Activated B cell treated with CpG ODN at 0.5 μM for 24 hours (primary cell): Measurements from ENCODE around the gene MAJIN. TPM values are rescaled to one million over a fixed set of nuclear protein-coding genes. Genes with fewer than 3 reads are reported as not detected.
"Not testable (repeated sequence)": the region's sequence is repeated elsewhere in the genome, so short reads cannot be mapped to it uniquely, and the experiment has no call there.

Experiments used
- ATAC-seq: fragments of 200-7000 bp; cut with Tn5 transposase; one replicate; pipeline ENCODE4 v1.10.0; 2021; ENCODE audit warnings: low read depth, mild to moderate bottlenecking, moderate library complexity
- CTCF ChIA-PET: fragments of 350-600 bp; sonication (Branson Sonifier 250); formaldehyde crosslinking; loops from one replicate; lab custom pipeline; 2021; ENCODE audit warnings: antibody characterized with exemption; lab: Charles Lee
- POLR2A ChIA-PET: fragments of 350-600 bp; sonication (Branson Sonifier 250); formaldehyde crosslinking; loops from one replicate; lab custom pipeline; 2021; ENCODE audit warnings: antibody characterized with exemption; lab: Charles Lee
- DNase-seq: peaks from one replicate; pipeline ENCODE4 v3.0.0; 2022
- H3K27ac Mint-ChIP-seq: one replicate; pipeline ENCODE4 v1.8.0; 2020; ENCODE audit warnings: mixed read lengths
- H3K27me3 Mint-ChIP-seq: one replicate; pipeline ENCODE4 v1.8.0; 2021; ENCODE audit warnings: mixed read lengths
- H3K36me3 Mint-ChIP-seq: one replicate; pipeline ENCODE4 v1.8.0; 2021; ENCODE audit warnings: low read depth, mixed read lengths
- H3K4me1 Mint-ChIP-seq: one replicate; pipeline ENCODE4 v1.8.0; 2021; ENCODE audit warnings: mixed read lengths
- H3K4me3 Mint-ChIP-seq: one replicate; pipeline ENCODE4 v1.8.0; 2020; ENCODE audit warnings: mild to moderate bottlenecking, mixed read lengths
- H3K9me3 Mint-ChIP-seq: one replicate; pipeline ENCODE4 v1.8.0; 2020; ENCODE audit warnings: mixed read lengths
- intact Hi-C: fragments of 100-400 bp; cut with micrococcal nuclease; formaldehyde crosslinking; loops from one replicate; pipeline ENCODE4 v1.15.1; 2024
- total RNA-seq: library from RNA; stranded (reverse); gene quantifications from 2 replicates; pipeline ENCODE4 v1.2.3, GENCODE V29; 2022
- TF ChIP-seq, protein P1 (sequence below): fragments of 200-600 bp; IDR thresholded peaks from one replicate; pipeline ENCODE4 v1.8.0; 2022; ENCODE audit warnings: antibody characterized with exemption, mild to moderate bottlenecking

Gene MAJIN
- total RNA-seq, 1 donor from 2014 or later = 0.20 TPM

DNA sequence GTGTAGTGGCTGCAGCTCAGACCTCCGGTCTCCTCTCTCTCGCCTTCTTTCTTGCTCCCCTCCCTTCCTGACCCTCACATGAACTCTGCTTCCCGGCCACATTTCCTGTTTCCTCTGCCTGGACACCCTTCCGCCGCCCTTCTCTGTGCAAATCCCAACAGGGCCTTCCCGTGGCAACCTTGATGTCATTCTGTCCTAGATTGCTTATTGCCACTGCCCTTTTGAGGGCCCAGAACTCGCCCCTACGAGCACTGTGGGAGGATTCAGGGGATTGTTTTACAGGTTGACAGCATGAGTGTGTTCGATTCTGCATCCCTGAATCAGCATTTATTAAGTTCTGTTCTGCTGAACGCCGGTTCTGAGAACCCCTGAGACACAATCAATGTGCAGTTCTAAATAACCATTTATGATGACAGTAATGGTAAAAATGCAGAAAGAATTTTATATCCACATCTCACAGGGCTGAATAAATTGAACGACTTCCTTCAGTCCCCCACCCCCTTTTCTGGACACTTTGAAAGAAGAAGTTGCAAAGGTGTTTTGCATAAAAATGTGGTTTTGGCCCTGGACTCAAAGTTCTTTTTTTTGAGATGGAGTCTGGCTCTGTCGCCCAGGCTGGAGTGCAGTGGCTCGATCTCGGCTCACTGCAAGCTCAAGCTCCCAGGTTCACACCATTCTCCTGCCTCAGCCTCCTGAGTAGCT, 18.5 kb upstream of the MAJIN start:
- H3K36me3 Mint-ChIP-seq = no peaks in the 10 kb centered on the region
- POLR2A ChIA-PET = no interaction called here
- no peaks in the 10 kb centered on the region for H3K27me3 Mint-ChIP-seq
- ATAC-seq (peak; percentile 73), DNase-seq (no peak)
- intact Hi-C loops = no loop called here
- peak overlapping the region; percentile 63 for H3K27ac Mint-ChIP-seq
- TF ChIP-seq, protein P1, sequence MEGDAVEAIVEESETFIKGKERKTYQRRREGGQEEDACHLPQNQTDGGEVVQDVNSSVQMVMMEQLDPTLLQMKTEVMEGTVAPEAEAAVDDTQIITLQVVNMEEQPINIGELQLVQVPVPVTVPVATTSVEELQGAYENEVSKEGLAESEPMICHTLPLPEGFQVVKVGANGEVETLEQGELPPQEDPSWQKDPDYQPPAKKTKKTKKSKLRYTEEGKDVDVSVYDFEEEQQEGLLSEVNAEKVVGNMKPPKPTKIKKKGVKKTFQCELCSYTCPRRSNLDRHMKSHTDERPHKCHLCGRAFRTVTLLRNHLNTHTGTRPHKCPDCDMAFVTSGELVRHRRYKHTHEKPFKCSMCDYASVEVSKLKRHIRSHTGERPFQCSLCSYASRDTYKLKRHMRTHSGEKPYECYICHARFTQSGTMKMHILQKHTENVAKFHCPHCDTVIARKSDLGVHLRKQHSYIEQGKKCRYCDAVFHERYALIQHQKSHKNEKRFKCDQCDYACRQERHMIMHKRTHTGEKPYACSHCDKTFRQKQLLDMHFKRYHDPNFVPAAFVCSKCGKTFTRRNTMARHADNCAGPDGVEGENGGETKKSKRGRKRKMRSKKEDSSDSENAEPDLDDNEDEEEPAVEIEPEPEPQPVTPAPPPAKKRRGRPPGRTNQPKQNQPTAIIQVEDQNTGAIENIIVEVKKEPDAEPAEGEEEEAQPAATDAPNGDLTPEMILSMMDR = no peak
- H3K4me1 Mint-ChIP-seq = peaks cover 52% of the 10 kb centered on the region
- peak overlapping the region; percentile 48 for H3K4me3 Mint-ChIP-seq
- no peaks in the 10 kb centered on the region for H3K9me3 Mint-ChIP-seq
- CTCF ChIA-PET = no interaction called here

DNA sequence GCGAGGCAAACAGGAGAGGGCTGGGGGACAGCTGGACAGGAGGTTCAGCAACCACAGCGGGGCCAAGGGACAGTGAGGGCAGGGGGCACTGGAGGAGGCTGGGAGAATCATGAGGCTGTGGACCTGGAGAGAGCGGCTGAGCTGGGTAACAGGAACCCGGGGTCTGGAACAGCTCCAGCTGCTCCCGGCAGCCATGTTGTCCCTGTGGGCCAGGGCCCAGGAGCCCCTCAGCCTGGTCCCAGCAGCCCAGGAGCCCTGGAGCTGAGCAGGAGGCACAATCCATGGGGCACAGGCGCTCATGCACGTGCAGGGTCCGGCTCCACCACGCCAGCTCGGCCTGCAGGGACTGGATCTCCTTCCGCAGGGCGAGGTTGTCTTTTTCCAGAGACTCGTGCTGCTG, 17.5 kb upstream of the MAJIN start:
- H3K27ac Mint-ChIP-seq = no peak overlapping the region
- peaks cover 62% of the 10 kb centered on the region for H3K4me1 Mint-ChIP-seq
- no peak overlapping the region for H3K4me3 Mint-ChIP-seq
- no peaks in the 10 kb centered on the region for H3K36me3 Mint-ChIP-seq
- H3K9me3 Mint-ChIP-seq = no peaks in the 10 kb centered on the region
- no peaks in the 10 kb centered on the region for H3K27me3 Mint-ChIP-seq
- no peak for DNase-seq
- ATAC-seq = no peak
- intact Hi-C loops = no loop called here
- ChIA-PET POLR2A (no interaction called here), CTCF (no interaction called here)
- TF ChIP-seq, protein P1 = no peak

DNA sequence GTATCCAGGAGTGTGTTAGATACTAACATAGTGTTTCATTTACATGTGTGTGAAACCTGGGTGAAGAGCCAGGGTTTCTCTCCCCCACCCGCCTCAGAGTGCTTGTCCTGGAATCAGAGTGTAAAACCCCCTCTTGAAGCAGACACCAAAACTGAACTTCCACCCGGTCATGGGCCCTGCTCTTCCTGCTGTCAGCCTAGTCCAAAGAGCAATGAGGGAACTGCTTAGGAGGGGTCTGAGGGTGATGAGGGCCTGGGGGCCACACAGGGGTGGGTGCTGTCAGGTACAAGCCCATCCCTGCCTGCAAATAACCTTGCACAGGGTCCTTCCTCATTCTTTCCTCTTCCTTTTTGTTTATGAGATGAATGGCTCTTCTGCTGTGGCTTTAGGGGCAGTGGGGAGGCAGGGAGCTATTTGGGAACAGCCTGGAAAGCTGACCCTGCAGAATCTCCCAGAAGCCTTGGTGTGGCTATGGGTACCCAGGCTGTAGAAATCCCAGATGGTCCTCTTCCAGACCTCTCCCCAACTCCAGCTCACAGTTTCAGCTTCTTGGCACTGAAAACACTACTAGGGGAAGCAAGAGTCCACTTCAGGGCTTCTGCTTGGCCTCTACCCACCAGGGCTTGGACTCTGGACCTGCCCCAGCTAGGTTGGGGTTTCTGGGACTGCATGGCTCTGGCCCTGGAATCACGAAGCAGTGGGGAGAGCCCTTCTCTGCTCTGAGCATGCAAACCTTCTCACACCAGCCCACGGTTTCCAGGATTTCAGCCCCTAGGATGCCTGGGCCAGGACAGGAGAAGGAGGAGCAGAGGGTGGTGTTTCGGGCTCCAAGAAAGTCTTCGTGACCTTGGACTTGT, 16.3 kb upstream of the MAJIN start:
- no peaks in the 10 kb centered on the region for H3K27me3 Mint-ChIP-seq
- peaks cover 67% of the 10 kb centered on the region for H3K4me1 Mint-ChIP-seq
- H3K9me3 Mint-ChIP-seq = no peaks in the 10 kb centered on the region
- ChIA-PET CTCF (no interaction called here), POLR2A (interaction anchor here (0.7 to 1.0 kb wide), 2 partner anchors 54 to 170 kb away, joined by 3 read pairs; no protein-coding TSS in a partner anchor)
- H3K4me3 Mint-ChIP-seq = no peak overlapping the region
- DNase-seq (no peak), ATAC-seq (no peak)
- no peaks in the 10 kb centered on the region for H3K36me3 Mint-ChIP-seq
- intact Hi-C loops = no loop called here
- H3K27ac Mint-ChIP-seq = no peak overlapping the region
- TF ChIP-seq, protein P1 = no peak

DNA sequence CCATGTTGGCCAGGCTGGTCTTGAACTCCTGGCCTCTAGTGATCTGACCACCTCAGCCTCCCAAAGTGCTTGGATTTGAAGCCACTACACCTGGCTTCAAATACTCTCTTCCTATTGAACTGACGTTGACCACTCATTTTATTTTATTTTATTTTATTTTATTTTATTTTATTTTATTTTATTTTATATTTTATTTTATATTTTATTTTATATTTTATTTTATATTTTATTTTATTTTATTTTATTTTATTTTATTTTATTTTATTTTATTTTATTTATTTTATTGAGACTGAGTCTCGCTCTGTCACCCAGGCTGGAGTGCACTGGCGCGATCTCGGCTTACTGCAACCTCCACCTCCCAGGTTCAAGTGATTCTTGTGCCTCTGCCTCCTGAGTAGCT, 11.4 kb upstream of the MAJIN start:
- H3K4me3 Mint-ChIP-seq, ATAC-seq: not testable (repeated sequence)

DNA sequence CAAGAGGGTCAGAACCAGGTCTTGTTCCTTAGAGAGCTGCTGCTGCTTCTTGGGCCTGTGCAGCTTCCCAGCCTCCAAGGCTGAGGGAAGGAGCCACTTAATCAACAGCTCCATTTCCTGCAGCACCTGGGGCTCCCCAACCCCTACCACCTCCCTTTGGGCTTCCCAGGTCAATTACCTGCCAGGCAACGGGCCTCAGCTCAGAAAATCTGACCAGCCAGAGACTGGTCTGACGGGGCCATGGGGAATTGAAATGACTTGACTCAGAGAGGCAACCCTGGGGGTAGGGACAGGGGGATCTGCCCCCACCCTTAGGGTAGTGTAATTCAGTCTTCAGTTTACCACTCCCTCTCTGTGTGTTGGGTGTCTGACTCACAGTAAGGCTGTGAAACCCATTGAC, 4.7 kb upstream of the MAJIN start:
- H3K27ac Mint-ChIP-seq = no peak overlapping the region
- CTCF ChIA-PET = no interaction called here
- no peaks in the 10 kb centered on the region for H3K9me3 Mint-ChIP-seq
- no peak for DNase-seq
- peaks cover 26% of the 10 kb centered on the region for H3K4me1 Mint-ChIP-seq
- POLR2A ChIA-PET = no interaction called here
- no peak for ATAC-seq
- H3K4me3 Mint-ChIP-seq = no peak overlapping the region
- TF ChIP-seq, protein P1 = no peak
- no peaks in the 10 kb centered on the region for H3K27me3 Mint-ChIP-seq
- intact Hi-C loops = no loop called here
- H3K36me3 Mint-ChIP-seq = no peaks in the 10 kb centered on the region

More for the DNA sequence above, 11.4 kb upstream of the MAJIN start:
- DNase-seq, H3K27me3 Mint-ChIP-seq, CTCF ChIA-PET, intact Hi-C loops, H3K9me3 Mint-ChIP-seq, H3K36me3 Mint-ChIP-seq, POLR2A ChIA-PET: not testable (repeated sequence)
- Mint-ChIP-seq H3K27ac (peak overlapping the region; percentile 24), H3K4me1 (peaks cover 38% of the 10 kb centered on the region)
